ENCODE measurements around the gene NID1. TPM values are rescaled to one million over a fixed set of nuclear protein-coding genes. Genes with fewer than 3 reads are reported as not detected.
"Not testable (repeated sequence)": the region's sequence is repeated elsewhere in the genome, so short reads cannot be mapped to it uniquely, and the experiment has no call there.

The NID1 gene
- total RNA-seq, 1 experiment from 2014 or later: 48.5 TPM

GRCh38 chr1:235979176-235979575 lies 85.7 kb downstream of the NID1 start:
- no peaks in the 10 kb centered on the region; the same call in 1 of the 2 replicates for H3K36me3 ChIP-seq (ENCODE audit: control insufficient read depth, insufficient read depth, low read length)
- H3K9me3 ChIP-seq: no peaks in the 10 kb centered on the region
- Mint-ChIP-seq H3K4me1 (ENCODE audit: low read depth, unreplicated experiment) (peaks cover 9% of the 10 kb centered on the region), H3K27ac (ENCODE audit: unreplicated experiment) (no peak overlapping the region), H3K4me3 (ENCODE audit: unreplicated experiment) (no peak overlapping the region), H3K27me3 (ENCODE audit: insufficient read depth, unreplicated experiment) (no peaks in the 10 kb centered on the region), H3K9me3 (ENCODE audit: unreplicated experiment) (no peaks in the 10 kb centered on the region), H3K36me3 (ENCODE audit: insufficient read depth, unreplicated experiment) (peaks cover 6% of the 10 kb centered on the region)
- ChIA-PET CTCF (no interaction called here), POLR2A (no interaction called here)
- BruUV-seq (replicated peaks): no TSS peak
- TF ChIP-seq CTCF (IDR thresholded peaks at IDR 0.05; ENCODE audit: insufficient read depth in 1 of 2, low read depth in 1 of 2, low read length in 1 of 2, severe bottlenecking in 1 of 2, unreplicated experiment in 1 of 2): no peak
- DNase-seq: no peak
- H3K4me1 ChIP-seq: 0 out of 2 replicates have a peak, but pooled peaks cover 7% of the 10 kb centered on the region
- intact Hi-C loops (cut with micrococcal nuclease; ENCODE audit: unreplicated experiment): no loop called here
- no peak overlapping the region for H3K4me3 ChIP-seq (ENCODE audit: low read depth, low read length)
- H3K27me3 ChIP-seq (replicated peaks; ENCODE audit: control insufficient read depth, insufficient read depth, low read length): no peaks in the 10 kb centered on the region

GRCh38 chr1:235976490-235976889 lies 88.4 kb downstream of the NID1 start:
- CTCF ChIA-PET: no interaction called here
- H3K4me1 Mint-ChIP-seq (ENCODE audit: low read depth, unreplicated experiment): peaks cover 21% of the 10 kb centered on the region
- Histone ChIP-seq H3K27me3 (replicated peaks; ENCODE audit: control insufficient read depth, insufficient read depth, low read length) (no peaks in the 10 kb centered on the region), H3K9me3 (no peaks in the 10 kb centered on the region), H3K4me1 (peaks cover 8% of the 10 kb centered on the region; the same call in 1 of the 2 replicates), H3K4me3 (ENCODE audit: low read depth, low read length) (no peak overlapping the region), H3K36me3 (ENCODE audit: control insufficient read depth, insufficient read depth, low read length) (no peaks in the 10 kb centered on the region; the same call in 1 of the 2 replicates)
- POLR2A ChIA-PET: no interaction called here
- no TSS peak for BruUV-seq (replicated peaks)
- no peaks in the 10 kb centered on the region for H3K27me3 Mint-ChIP-seq (ENCODE audit: insufficient read depth, unreplicated experiment)
- H3K4me3 Mint-ChIP-seq (ENCODE audit: unreplicated experiment): no peak overlapping the region
- H3K36me3 Mint-ChIP-seq (ENCODE audit: insufficient read depth, unreplicated experiment): peaks cover 6% of the 10 kb centered on the region
- no peak for TF ChIP-seq CTCF (IDR thresholded peaks at IDR 0.05; ENCODE audit: insufficient read depth in 1 of 2, low read depth in 1 of 2, low read length in 1 of 2, severe bottlenecking in 1 of 2, unreplicated experiment in 1 of 2)
- intact Hi-C loops (cut with micrococcal nuclease; ENCODE audit: unreplicated experiment): no loop called here
- no peak for DNase-seq
- H3K27ac Mint-ChIP-seq (ENCODE audit: unreplicated experiment): no peak overlapping the region
- no peaks in the 10 kb centered on the region for H3K9me3 Mint-ChIP-seq (ENCODE audit: unreplicated experiment)

GRCh38 chr1:235974616-235975015 lies 90.3 kb downstream of the NID1 start:
- H3K4me3 Mint-ChIP-seq (ENCODE audit: unreplicated experiment): no peak overlapping the region
- no peak for DNase-seq
- peaks cover 24% of the 10 kb centered on the region for H3K4me1 Mint-ChIP-seq (ENCODE audit: low read depth, unreplicated experiment)
- H3K36me3 Mint-ChIP-seq (ENCODE audit: insufficient read depth, unreplicated experiment): no peaks in the 10 kb centered on the region
- Histone ChIP-seq H3K27me3 (replicated peaks; ENCODE audit: control insufficient read depth, insufficient read depth, low read length) (no peaks in the 10 kb centered on the region), H3K4me1 (peaks cover 12% of the 10 kb centered on the region; the same call in 1 of the 2 replicates), H3K36me3 (ENCODE audit: control insufficient read depth, insufficient read depth, low read length) (no peaks in the 10 kb centered on the region; the same call in 1 of the 2 replicates), H3K9me3 (no peaks in the 10 kb centered on the region), H3K4me3 (ENCODE audit: low read depth, low read length) (no peak overlapping the region)
- BruUV-seq (replicated peaks): no TSS peak
- H3K27me3 Mint-ChIP-seq (ENCODE audit: insufficient read depth, unreplicated experiment): no peaks in the 10 kb centered on the region
- H3K9me3 Mint-ChIP-seq (ENCODE audit: unreplicated experiment): no peaks in the 10 kb centered on the region
- CTCF ChIA-PET: no interaction called here
- TF ChIP-seq CTCF (IDR thresholded peaks at IDR 0.05; ENCODE audit: insufficient read depth in 1 of 2, low read depth in 1 of 2, low read length in 1 of 2, severe bottlenecking in 1 of 2, unreplicated experiment in 1 of 2): no peak
- intact Hi-C loops (cut with micrococcal nuclease; ENCODE audit: unreplicated experiment): loop anchor here (5.0 kb wide), 2 partner anchors 167 to 192 kb away; no protein-coding TSS in a partner anchor
- H3K27ac Mint-ChIP-seq (ENCODE audit: unreplicated experiment): no peak overlapping the region
- POLR2A ChIA-PET: no interaction called here

GRCh38 chr1:235972691-235973090 lies 92.2 kb downstream of the NID1 start:
- intact Hi-C loops (cut with micrococcal nuclease; ENCODE audit: unreplicated experiment): loop anchor here (2.0 to 5.0 kb wide), 3 partner anchors 165 to 468 kb away; partner anchors contain the start of gene B3GALNT2
- POLR2A ChIA-PET; H3K9me3 Mint-ChIP-seq (ENCODE audit: unreplicated experiment); H3K4me3 ChIP-seq (ENCODE audit: low read depth, low read length); H3K27me3 ChIP-seq (replicated peaks; ENCODE audit: control insufficient read depth, insufficient read depth, low read length); H3K9me3 ChIP-seq; BruUV-seq (replicated peaks); DNase-seq; H3K27me3 Mint-ChIP-seq (ENCODE audit: insufficient read depth, unreplicated experiment); H3K36me3 ChIP-seq (ENCODE audit: control insufficient read depth, insufficient read depth, low read length); H3K36me3 Mint-ChIP-seq (ENCODE audit: insufficient read depth, unreplicated experiment): not testable (repeated sequence)
- CTCF ChIA-PET: interaction anchor here (1.3 to 2.5 kb wide), 5 partner anchors 11 to 107 kb away, joined by 3 to 37 read pairs (median 6); partner anchors contain the start of gene LYST
- peaks cover 24% of the 10 kb centered on the region for H3K4me1 Mint-ChIP-seq (ENCODE audit: low read depth, unreplicated experiment)
- H3K4me3 Mint-ChIP-seq (ENCODE audit: unreplicated experiment): peak overlapping the region; percentile 66
- peaks cover 12% of the 10 kb centered on the region; the same call in 1 of the 2 replicates for H3K4me1 ChIP-seq
- H3K27ac Mint-ChIP-seq (ENCODE audit: unreplicated experiment): peak overlapping the region; percentile 40

Data from Caco-2 (cell line).